Breast epithelium (tissue), 3 donors: ENCODE results near the gene TRAPPC3.
"Not testable (repeated sequence)": the region's sequence is repeated elsewhere in the genome, so short reads cannot be mapped to it uniquely, and the experiment has no call there.

Source experiments
- POLR2AphosphoS5 ChIP-seq, 3 donors: sonication (generic); formaldehyde crosslinking; IDR thresholded peaks; one replicate each; pipeline ENCODE4 v1.6.1; 2017; ENCODE audit warnings: antibody characterized with exemption in 3 of 3
- TF ChIP-seq, protein P1 (sequence below), 3 donors: fragments of 450-650 bp; IDR thresholded peaks; one replicate each; pipeline ENCODE4 v1.5.1; 2016 to 2017; ENCODE audit warnings: antibody characterized with exemption in 3 of 3, mild to moderate bottlenecking in 3 of 3, moderate library complexity in 3 of 3

DNA sequence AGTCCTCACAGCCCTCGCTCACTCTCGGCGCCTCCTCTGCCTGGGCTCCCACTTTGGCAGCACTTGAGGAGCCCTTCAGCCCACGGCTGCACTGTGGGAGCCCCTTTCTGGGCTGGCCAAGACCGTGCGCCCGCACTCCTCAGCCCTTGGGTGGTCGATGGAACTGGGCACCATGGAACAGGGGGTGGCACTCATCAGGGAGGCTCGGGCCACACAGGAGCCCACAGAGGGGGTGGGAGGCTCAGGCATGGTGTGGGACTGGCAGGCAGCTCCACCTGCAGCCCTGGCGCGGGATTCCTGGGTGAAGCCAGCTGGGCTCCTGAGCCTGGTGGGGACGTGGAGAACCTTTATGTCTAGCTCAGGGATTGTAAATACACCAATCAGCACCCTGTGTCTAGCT, 47.5 kb upstream of the TRAPPC3 start:
- TF ChIP-seq, protein P1, sequence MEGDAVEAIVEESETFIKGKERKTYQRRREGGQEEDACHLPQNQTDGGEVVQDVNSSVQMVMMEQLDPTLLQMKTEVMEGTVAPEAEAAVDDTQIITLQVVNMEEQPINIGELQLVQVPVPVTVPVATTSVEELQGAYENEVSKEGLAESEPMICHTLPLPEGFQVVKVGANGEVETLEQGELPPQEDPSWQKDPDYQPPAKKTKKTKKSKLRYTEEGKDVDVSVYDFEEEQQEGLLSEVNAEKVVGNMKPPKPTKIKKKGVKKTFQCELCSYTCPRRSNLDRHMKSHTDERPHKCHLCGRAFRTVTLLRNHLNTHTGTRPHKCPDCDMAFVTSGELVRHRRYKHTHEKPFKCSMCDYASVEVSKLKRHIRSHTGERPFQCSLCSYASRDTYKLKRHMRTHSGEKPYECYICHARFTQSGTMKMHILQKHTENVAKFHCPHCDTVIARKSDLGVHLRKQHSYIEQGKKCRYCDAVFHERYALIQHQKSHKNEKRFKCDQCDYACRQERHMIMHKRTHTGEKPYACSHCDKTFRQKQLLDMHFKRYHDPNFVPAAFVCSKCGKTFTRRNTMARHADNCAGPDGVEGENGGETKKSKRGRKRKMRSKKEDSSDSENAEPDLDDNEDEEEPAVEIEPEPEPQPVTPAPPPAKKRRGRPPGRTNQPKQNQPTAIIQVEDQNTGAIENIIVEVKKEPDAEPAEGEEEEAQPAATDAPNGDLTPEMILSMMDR (IDR thresholded peaks at IDR 0.05) = not testable (repeated sequence)
- not testable (repeated sequence) for TF ChIP-seq POLR2AphosphoS5 (IDR thresholded peaks at IDR 0.05)
